ENCODE data around the gene COTL1. TPM values are rescaled to one million over a fixed set of nuclear protein-coding genes. Genes with fewer than 3 reads are reported as not detected.
A peak's percentile ranks its signal among the peaks of the same experiment; 100 is the strongest.

The COTL1 gene
- total RNA-seq, 1 donor from 2014 or later: 129 TPM

- Histone ChIP-seq H3K27me3 (no peaks in the 10 kb centered on the region), H3K9me3 (no peaks in the 10 kb centered on the region), H3K36me3 (peaks cover 1% of the 10 kb centered on the region), H3K4me3 (no peak overlapping the region), H3K27ac (peak overlapping the region; percentile 36), H3K4me1 (peaks cover 43% of the 10 kb centered on the region)
- peak; percentile 42 for DNase-seq
- ATAC-seq: no peak
- intact Hi-C loops (cut with DNase I): no loop called here
- TF ChIP-seq CTCF (IDR thresholded peaks at IDR 0.05): no peak
Measured at GRCh38 chr16:84595052-84595481, 22.8 kb downstream of the COTL1 start.

- H3K9me3 ChIP-seq: no peaks in the 10 kb centered on the region
- peak overlapping the region; percentile 11 for H3K4me3 ChIP-seq
- TF ChIP-seq CTCF (IDR thresholded peaks at IDR 0.05): no peak
- DNase-seq: peak; percentile 66
- H3K27ac ChIP-seq: peak overlapping the region; percentile 36
- ATAC-seq: no peak
- no peaks in the 10 kb centered on the region for H3K27me3 ChIP-seq
- peaks cover 39% of the 10 kb centered on the region for H3K4me1 ChIP-seq
- intact Hi-C loops (cut with DNase I): no loop called here
- H3K36me3 ChIP-seq: peaks cover 5% of the 10 kb centered on the region
Measured at GRCh38 chr16:84594725-84595038, 23.2 kb downstream of the COTL1 start.

GRCh38 chr16:84593825-84594724 lies 23.8 kb downstream of the COTL1 start:
- peak overlapping the region; percentile 36 for H3K27ac ChIP-seq
- DNase-seq (peak; percentile 77), ATAC-seq (peak; percentile 63)
- no peaks in the 10 kb centered on the region for H3K27me3 ChIP-seq
- TF ChIP-seq CTCF (IDR thresholded peaks at IDR 0.05): no peak
- peak overlapping the region; percentile 11 for H3K4me3 ChIP-seq
- no peaks in the 10 kb centered on the region for H3K9me3 ChIP-seq
- peaks cover 33% of the 10 kb centered on the region for H3K4me1 ChIP-seq
- intact Hi-C loops (cut with DNase I): no loop called here
- peaks cover 11% of the 10 kb centered on the region for H3K36me3 ChIP-seq

GRCh38 chr16:84592718-84593117 lies 25.2 kb downstream of the COTL1 start:
- ATAC-seq (no peak), DNase-seq (no peak)
- Histone ChIP-seq H3K9me3 (no peaks in the 10 kb centered on the region), H3K27me3 (no peaks in the 10 kb centered on the region), H3K4me3 (no peak overlapping the region), H3K36me3 (peaks cover 13% of the 10 kb centered on the region), H3K27ac (no peak overlapping the region), H3K4me1 (peaks cover 22% of the 10 kb centered on the region)
- intact Hi-C loops (cut with DNase I): no loop called here
- no peak for TF ChIP-seq CTCF (IDR thresholded peaks at IDR 0.05)

GRCh38 chr16:84589975-84590719 lies 27.7 kb downstream of the COTL1 start:
- no peak for ATAC-seq
- Histone ChIP-seq H3K27ac (no peak overlapping the region), H3K27me3 (no peaks in the 10 kb centered on the region), H3K4me3 (no peak overlapping the region), H3K9me3 (no peaks in the 10 kb centered on the region), H3K36me3 (peaks cover 13% of the 10 kb centered on the region), H3K4me1 (peaks cover 8% of the 10 kb centered on the region)
- no peak for DNase-seq
- TF ChIP-seq CTCF (IDR thresholded peaks at IDR 0.05): no peak
- intact Hi-C loops (cut with DNase I): no loop called here

Data from upper lobe of right lung (tissue), 1 donor.